ENCODE data around the gene CMPK1. TPM values are rescaled to one million over a fixed set of nuclear protein-coding genes. Genes with fewer than 3 reads are reported as not detected.

CMPK1 gene
- total and polyA plus RNA-seq, 2 donors (not counting 3 experiments of a cell fraction or from before 2014, with no cell fraction given): 16.4 to 79.6 TPM

DNA sequence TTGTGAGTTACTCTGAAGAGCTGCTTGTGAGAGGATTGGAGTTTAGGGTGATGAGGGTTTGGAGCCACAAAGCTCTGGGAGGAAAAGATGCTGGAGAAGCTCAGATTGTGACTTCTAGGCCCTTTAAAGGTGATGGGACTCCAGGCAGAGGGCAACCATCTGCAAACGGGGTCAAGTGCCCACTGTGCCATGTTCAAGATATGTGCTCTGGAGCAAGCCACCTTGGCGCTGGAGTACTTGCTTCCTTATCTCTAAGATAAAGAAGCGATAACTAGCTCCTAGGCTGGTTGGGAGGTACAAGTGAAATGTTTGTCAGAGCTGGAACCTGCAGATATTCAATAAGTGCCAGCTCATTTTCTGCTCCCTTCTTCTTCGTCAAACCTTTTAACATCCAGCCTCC lies 68.2 kb downstream of the CMPK1 start:
- Histone ChIP-seq H3K79me2 (ENCODE audit: control insufficient read depth, insufficient read depth, low read length) (no peaks in the 10 kb centered on the region), H3K9ac (replicated peaks; ENCODE audit: extremely low read depth, insufficient read depth, low read length) (no peak overlapping the region), H3K36me3 (ENCODE audit: control insufficient read depth in 2 of 2, extremely low read depth in 1 of 2, insufficient read depth in 2 of 2, low read length in 2 of 2) (no peaks in the 10 kb centered on the region), H3K4me1 (ENCODE audit: control insufficient read depth, extremely low read depth, insufficient read depth, low read length) (no peaks in the 10 kb centered on the region), H2AFZ (ENCODE audit: low read depth, low read length) (no peak overlapping the region), H3K4me3 (replicated peaks in 1 of 3; ENCODE audit: insufficient read depth in 1 of 3, low read depth in 1 of 3, low read length in 3 of 3) (no peak overlapping the region), H3K4me2 (ENCODE audit: insufficient read depth, low read length) (no peak overlapping the region), H4K20me1 (replicated peaks; ENCODE audit: control insufficient read depth, extremely low read depth, insufficient read depth, low read length) (no peaks in the 10 kb centered on the region), H3K27me3 (ENCODE audit: control insufficient read depth in 2 of 2, insufficient read depth in 2 of 2, low read length in 2 of 2) (peaks cover 11 to 17% of the 10 kb centered on the region in 2 experiments), H3K9me3 (replicated peaks; ENCODE audit: control insufficient read depth, insufficient read depth, low read length) (no peaks in the 10 kb centered on the region), H3K9me1 (replicated peaks; ENCODE audit: control insufficient read depth, extremely low read depth, insufficient read depth, low read length) (no peaks in the 10 kb centered on the region), H3K27ac (ENCODE audit: insufficient read depth, low read depth, low read length) (no peak overlapping the region)
- no peak for DNase-seq (ENCODE audit: low read depth, low spot score)
- TF ChIP-seq EZH2 (IDR thresholded peaks at IDR 0.05; ENCODE audit: borderline replicate concordance, low read depth, low read length, severe bottlenecking) (no peak), FOS (IDR thresholded peaks at IDR 0.05; ENCODE audit: borderline replicate concordance, insufficient read depth, low read length) (no peak), MYC (IDR thresholded peaks at IDR 0.05; ENCODE audit: low read depth, low read length) (no peak), POLR2AphosphoS5 (IDR thresholded peaks at IDR 0.05; ENCODE audit: insufficient read depth, low read depth, low read length) (no peak), JUN (IDR thresholded peaks at IDR 0.05; ENCODE audit: borderline replicate concordance, insufficient read depth, insufficient read length, low read depth) (no peak), GATA2 (IDR thresholded peaks at IDR 0.05; ENCODE audit: insufficient read depth, insufficient read length, low read depth, low read length) (no peak), POLR2A (IDR thresholded peaks at IDR 0.05; ENCODE audit: low read depth, low read length) (no peak)
- TF ChIP-seq, protein P1, sequence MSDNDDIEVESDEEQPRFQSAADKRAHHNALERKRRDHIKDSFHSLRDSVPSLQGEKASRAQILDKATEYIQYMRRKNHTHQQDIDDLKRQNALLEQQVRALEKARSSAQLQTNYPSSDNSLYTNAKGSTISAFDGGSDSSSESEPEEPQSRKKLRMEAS (IDR thresholded peaks at IDR 0.05; ENCODE audit: insufficient read depth, insufficient read length): no peak
- TF ChIP-seq, protein P2, sequence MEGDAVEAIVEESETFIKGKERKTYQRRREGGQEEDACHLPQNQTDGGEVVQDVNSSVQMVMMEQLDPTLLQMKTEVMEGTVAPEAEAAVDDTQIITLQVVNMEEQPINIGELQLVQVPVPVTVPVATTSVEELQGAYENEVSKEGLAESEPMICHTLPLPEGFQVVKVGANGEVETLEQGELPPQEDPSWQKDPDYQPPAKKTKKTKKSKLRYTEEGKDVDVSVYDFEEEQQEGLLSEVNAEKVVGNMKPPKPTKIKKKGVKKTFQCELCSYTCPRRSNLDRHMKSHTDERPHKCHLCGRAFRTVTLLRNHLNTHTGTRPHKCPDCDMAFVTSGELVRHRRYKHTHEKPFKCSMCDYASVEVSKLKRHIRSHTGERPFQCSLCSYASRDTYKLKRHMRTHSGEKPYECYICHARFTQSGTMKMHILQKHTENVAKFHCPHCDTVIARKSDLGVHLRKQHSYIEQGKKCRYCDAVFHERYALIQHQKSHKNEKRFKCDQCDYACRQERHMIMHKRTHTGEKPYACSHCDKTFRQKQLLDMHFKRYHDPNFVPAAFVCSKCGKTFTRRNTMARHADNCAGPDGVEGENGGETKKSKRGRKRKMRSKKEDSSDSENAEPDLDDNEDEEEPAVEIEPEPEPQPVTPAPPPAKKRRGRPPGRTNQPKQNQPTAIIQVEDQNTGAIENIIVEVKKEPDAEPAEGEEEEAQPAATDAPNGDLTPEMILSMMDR (IDR thresholded peaks at IDR 0.05; ENCODE audit: extremely low read depth in 1 of 2, insufficient read depth in 1 of 2, low read depth in 1 of 2, low read length in 2 of 2): no peak
- POLR2A ChIA-PET: no interaction called here
- intact Hi-C loops (cut with micrococcal nuclease): no loop called here
- no peak for FAIRE-seq
- CTCF ChIA-PET: interaction anchor here (1.0 to 1.5 kb wide), 3 partner anchors 11 to 21 kb away, joined by 4 to 5 read pairs (median 4); no protein-coding TSS in a partner anchor
- no TSS peak for BruUV-seq (replicated peaks)
- dilution Hi-C loops (cut with MboI; ENCODE audit: extremely low pct_ligation_motif_present, low sequenced_read_pairs): no loop called here
